Panc1 (cell line): Measurements from ENCODE around the gene ARHGAP45. TPM values are rescaled to one million over a fixed set of nuclear protein-coding genes. Genes with fewer than 3 reads are reported as not detected.

Experiments
- ATAC-seq: fragments of 200-7000 bp; cut with Tn5 transposase; 2 replicates; pipeline ENCODE4 v1.9.1; 2020; ENCODE audit warnings: mild to moderate bottlenecking, moderate library complexity
- BruUV-seq: library from RNA; stranded (reverse); fragments of 400-500 nt; replicated peaks from 2 replicates; lab custom pipeline; 2021; lab: Mats Ljungman, UMichigan
- CTCF ChIA-PET: fragments of 300-600 bp; sonication (Branson Sonifier 250); formaldehyde crosslinking; loops from one replicate; lab custom pipeline; 2022; ENCODE audit warnings: antibody characterized with exemption; lab: Charles Lee
- POLR2A ChIA-PET: fragments of 300-600 bp; sonication (Branson Sonifier 250); formaldehyde crosslinking; loops from one replicate; lab custom pipeline; 2022; ENCODE audit warnings: antibody characterized with exemption; lab: Charles Lee
- DNase-seq: peaks from one replicate; pipeline ENCODE4 v3.0.0-alpha.2; 2010; ENCODE audit warnings: low read depth, low spot score
- H3K27ac ChIP-seq: 2 replicates; pipeline ENCODE4 v1.5.1; 2011; ENCODE audit warnings: mild to moderate bottlenecking, low read length, inconsistent platforms
- H3K27me3 ChIP-seq: fragments of 200-500 bp; sonication (Bioruptor generic); 2 replicates; pipeline ENCODE4 v1.6.0; 2014; ENCODE audit warnings: low read length, inconsistent platforms; ENCODE audit not compliant: control insufficient read depth, insufficient read depth
- H3K36me3 ChIP-seq: fragments of 200-500 bp; sonication (Bioruptor generic); 2 replicates; pipeline ENCODE4 v1.5.1; 2014; ENCODE audit warnings: inconsistent platforms, mild to moderate bottlenecking, low read length, moderate library complexity; ENCODE audit not compliant: control insufficient read depth, insufficient read depth
- H3K4me1 ChIP-seq: 2 replicates; pipeline ENCODE4 v1.5.1; 2011; ENCODE audit warnings: inconsistent platforms, mild to moderate bottlenecking, low read length, moderate library complexity; ENCODE audit not compliant: control insufficient read depth, insufficient read depth
- H3K4me3 ChIP-seq, 2 experiments: 2 replicates each; pipeline ENCODE4 v1.5.1; 2011 to 2012; ENCODE audit warnings: low read depth in 2 of 2, low read length in 2 of 2, mild to moderate bottlenecking in 2 of 2, inconsistent platforms in 1 of 2, moderate library complexity in 1 of 2
- H3K9me3 ChIP-seq: fragments of 200-500 bp; sonication (Bioruptor generic); 2 replicates; pipeline ENCODE4 v1.5.1; 2014; ENCODE audit warnings: low read depth, mild to moderate bottlenecking, inconsistent platforms, low read length, moderate library complexity; ENCODE audit not compliant: control insufficient read depth, insufficient read depth
- CTCF ChIP-seq: fragments of 450-650 bp; IDR thresholded peaks from 2 replicates; pipeline ENCODE4 v1.5.1; 2017; ENCODE audit warnings: mild to moderate bottlenecking
- POLR2AphosphoS5 ChIP-seq: IDR thresholded peaks from 2 replicates; pipeline ENCODE4 v1.6.1; 2012; ENCODE audit warnings: mild to moderate bottlenecking, low read depth, low read length, moderate library complexity
- SIN3A ChIP-seq: IDR thresholded peaks from 2 replicates; pipeline ENCODE4 v1.6.1; 2012; ENCODE audit warnings: low read depth, mild to moderate bottlenecking, low read length, moderate library complexity, borderline replicate concordance; ENCODE audit not compliant: insufficient read depth
- TCF7L2 ChIP-seq: IDR thresholded peaks from 2 replicates; pipeline ENCODE4 v1.6.1; 2011; ENCODE audit warnings: mild to moderate bottlenecking, low read depth, low read length, inconsistent platforms
- in situ Hi-C: cut with HindIII; loops from 2 replicates; pipeline ENCODE4 v1.10.0; 2016; ENCODE audit warnings: low sequenced_read_pairs, low pct_unique_long_range_greater_than_20kb
- intact Hi-C: fragments of 100-400 bp; cut with micrococcal nuclease; formaldehyde crosslinking; loops from one replicate; pipeline ENCODE4 v1.10.0; 2022; ENCODE audit not compliant: unreplicated experiment
- total RNA-seq: library from RNA; stranded (reverse); gene quantifications from one replicate; pipeline ENCODE4 v1.2.1, GENCODE V29; 2021; ENCODE audit not compliant: unreplicated experiment
- TF ChIP-seq, protein P1 (sequence below), 2 experiments: IDR thresholded peaks; 2 replicates each; pipeline ENCODE4 v1.6.1; 2011 to 2012; ENCODE audit warnings: low read depth in 2 of 2, control low read depth in 1 of 2, low read length in 1 of 2, mild to moderate bottlenecking in 1 of 2, moderate library complexity in 1 of 2; ENCODE audit not compliant: insufficient read depth in 1 of 2

Gene ARHGAP45
- total RNA-seq, 1 experiment from 2014 or later, result 27.8 TPM

- Histone ChIP-seq H3K4me1 (peaks cover 39% of the 10 kb centered on the region), H3K36me3 (no peaks in the 10 kb centered on the region; the same call in 1 of the 2 replicates), H3K27me3 (no peaks in the 10 kb centered on the region), H3K9me3 (no peaks in the 10 kb centered on the region), H3K27ac (peak overlapping the region; percentile 79), H3K4me3 (peak overlapping the region in 1 of 2 experiments; percentile 27; a peak in 2 of 4 replicates)
- ATAC-seq (peak; percentile 47), DNase-seq (no peak)
- intact Hi-C loops, result no loop called here
- TF ChIP-seq, protein P1, sequence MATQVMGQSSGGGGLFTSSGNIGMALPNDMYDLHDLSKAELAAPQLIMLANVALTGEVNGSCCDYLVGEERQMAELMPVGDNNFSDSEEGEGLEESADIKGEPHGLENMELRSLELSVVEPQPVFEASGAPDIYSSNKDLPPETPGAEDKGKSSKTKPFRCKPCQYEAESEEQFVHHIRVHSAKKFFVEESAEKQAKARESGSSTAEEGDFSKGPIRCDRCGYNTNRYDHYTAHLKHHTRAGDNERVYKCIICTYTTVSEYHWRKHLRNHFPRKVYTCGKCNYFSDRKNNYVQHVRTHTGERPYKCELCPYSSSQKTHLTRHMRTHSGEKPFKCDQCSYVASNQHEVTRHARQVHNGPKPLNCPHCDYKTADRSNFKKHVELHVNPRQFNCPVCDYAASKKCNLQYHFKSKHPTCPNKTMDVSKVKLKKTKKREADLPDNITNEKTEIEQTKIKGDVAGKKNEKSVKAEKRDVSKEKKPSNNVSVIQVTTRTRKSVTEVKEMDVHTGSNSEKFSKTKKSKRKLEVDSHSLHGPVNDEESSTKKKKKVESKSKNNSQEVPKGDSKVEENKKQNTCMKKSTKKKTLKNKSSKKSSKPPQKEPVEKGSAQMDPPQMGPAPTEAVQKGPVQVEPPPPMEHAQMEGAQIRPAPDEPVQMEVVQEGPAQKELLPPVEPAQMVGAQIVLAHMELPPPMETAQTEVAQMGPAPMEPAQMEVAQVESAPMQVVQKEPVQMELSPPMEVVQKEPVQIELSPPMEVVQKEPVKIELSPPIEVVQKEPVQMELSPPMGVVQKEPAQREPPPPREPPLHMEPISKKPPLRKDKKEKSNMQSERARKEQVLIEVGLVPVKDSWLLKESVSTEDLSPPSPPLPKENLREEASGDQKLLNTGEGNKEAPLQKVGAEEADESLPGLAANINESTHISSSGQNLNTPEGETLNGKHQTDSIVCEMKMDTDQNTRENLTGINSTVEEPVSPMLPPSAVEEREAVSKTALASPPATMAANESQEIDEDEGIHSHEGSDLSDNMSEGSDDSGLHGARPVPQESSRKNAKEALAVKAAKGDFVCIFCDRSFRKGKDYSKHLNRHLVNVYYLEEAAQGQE (IDR thresholded peaks at IDR 0.05; ENCODE audit: insufficient read depth in 1 of 2, low read depth in 2 of 2, low read length in 1 of 2), result no peak
- no peak for TF ChIP-seq CTCF
- no peak for TF ChIP-seq SIN3A
- no peak for TF ChIP-seq TCF7L2
- ChIA-PET POLR2A (no interaction called here), CTCF (no interaction called here)
- no TSS peak for BruUV-seq
- in situ Hi-C loops, result no loop called here
These were observed 65.8 kb downstream of the ARHGAP45 start for GRCh38 chr19:1132552-1133383.

DNA sequence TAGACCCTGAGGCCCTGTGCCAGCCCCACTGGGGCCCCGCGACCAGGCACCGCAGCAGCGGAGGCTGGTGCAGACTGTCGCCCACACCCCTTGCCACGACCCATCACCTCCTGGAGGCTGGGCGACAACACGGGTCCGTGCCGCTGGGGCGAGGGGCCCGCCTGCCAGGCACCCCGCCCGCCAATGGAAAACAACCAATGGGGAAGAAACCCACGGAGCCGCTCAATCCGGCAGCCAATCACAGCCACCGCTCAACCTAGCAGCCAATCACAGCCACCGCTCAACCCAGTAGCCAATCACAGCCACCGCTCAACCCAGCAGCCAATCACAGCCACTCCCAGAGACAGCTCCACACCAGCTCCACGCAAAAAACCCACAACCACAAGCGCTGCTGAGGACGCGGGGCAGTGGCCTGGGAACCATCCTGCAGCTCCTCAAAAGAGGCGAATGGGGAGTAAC, 66.5 kb downstream of the ARHGAP45 start:
- H3K4me3 ChIP-seq, result peak overlapping the region in 1 of 2 experiments; percentile 27; a peak in 2 of 4 replicates
- no TSS peak for BruUV-seq
- POLR2A ChIA-PET, result interaction anchor here (0.6 kb wide), 1 partner anchor 54 kb away, joined by 4 read pairs; no protein-coding TSS in a partner anchor
- in situ Hi-C loops (no loop called here), intact Hi-C loops (no loop called here)
- no peaks in the 10 kb centered on the region for H3K9me3 ChIP-seq
- TF ChIP-seq TCF7L2 (no peak), POLR2AphosphoS5 (no peak), CTCF (no peak), SIN3A (no peak)
- TF ChIP-seq, protein P1 (IDR thresholded peaks at IDR 0.05; ENCODE audit: insufficient read depth in 1 of 2, low read depth in 2 of 2, low read length in 1 of 2), result no peak
- H3K27me3 ChIP-seq, result no peaks in the 10 kb centered on the region
- H3K4me1 ChIP-seq, result peaks cover 39% of the 10 kb centered on the region
- CTCF ChIA-PET, result no interaction called here
- DNase-seq (no peak), ATAC-seq (peak; percentile 81)
- H3K27ac ChIP-seq, result peak overlapping the region; percentile 79
- no peaks in the 10 kb centered on the region; the same call in 1 of the 2 replicates for H3K36me3 ChIP-seq
